Measurements from ENCODE around the gene GATA1. TPM values are rescaled to one million over a fixed set of nuclear protein-coding genes. Genes with fewer than 3 reads are reported as not detected.
A peak's percentile ranks its signal among the peaks of the same experiment; 100 is the strongest.

Gene GATA1
- polyA plus RNA-seq, 1 of the 3 experiments (the other 2 are of a cell fraction), result not detected

GRCh38 chrX:48784726-48785125 lies 1.7 kb upstream of the GATA1 start:
- H3K36me3 ChIP-seq (replicated peaks in 1 of 2; ENCODE audit: control insufficient read depth in 1 of 2, insufficient read depth in 2 of 2, low read length in 1 of 2), result no peaks in the 10 kb centered on the region
- H3F3A ChIP-seq (replicated peaks; ENCODE audit: insufficient read depth), result no peaks in the 10 kb centered on the region
- no peaks in the 10 kb centered on the region for H3K4me1 ChIP-seq (ENCODE audit: control insufficient read depth in 1 of 2, insufficient read depth in 2 of 2, low read depth in 1 of 2, low read length in 1 of 2)
- no peaks in the 10 kb centered on the region for H3K9me2 ChIP-seq
- no peak overlapping the region for H3K9ac ChIP-seq
- H2AFZ ChIP-seq (ENCODE audit: low read depth), result no peak overlapping the region
- 25% methylated on average over 3 of the region's 3 CpGs for WGBS (ENCODE audit: low lambda C conversion rate)
- no peak overlapping the region for H3K27ac ChIP-seq (ENCODE audit: low read depth in 2 of 2, low read length in 1 of 2)
- H4K20me1 ChIP-seq (ENCODE audit: insufficient read depth), result no peaks in the 10 kb centered on the region
- ChIA-PET POLR2A (no interaction called here), CTCF (interaction anchor here (1.5 kb wide), 1 partner anchor 9 kb away, joined by 4 read pairs; no protein-coding TSS in a partner anchor)
- H3K4me3 ChIP-seq (ENCODE audit: low read depth in 2 of 2, low read length in 1 of 2), result no peak overlapping the region
- peaks cover 23% of the 10 kb centered on the region; the same call in 1 of the 2 replicates for H3K27me3 ChIP-seq (ENCODE audit: insufficient read depth)
- no peak overlapping the region for H3K4me2 ChIP-seq
- no peaks in the 10 kb centered on the region for H3K79me2 ChIP-seq (ENCODE audit: insufficient read depth)
- H3K9me3 ChIP-seq, result no peaks in the 10 kb centered on the region
- no peak for DNase-seq
- TF ChIP-seq SIN3A (IDR thresholded peaks at IDR 0.05; ENCODE audit: borderline replicate concordance, low read depth, low read length) (no peak), EP300 (IDR thresholded peaks at IDR 0.05; ENCODE audit: borderline replicate concordance in 1 of 2, low read depth in 1 of 2, low read length in 1 of 2) (no peak)

DNA sequence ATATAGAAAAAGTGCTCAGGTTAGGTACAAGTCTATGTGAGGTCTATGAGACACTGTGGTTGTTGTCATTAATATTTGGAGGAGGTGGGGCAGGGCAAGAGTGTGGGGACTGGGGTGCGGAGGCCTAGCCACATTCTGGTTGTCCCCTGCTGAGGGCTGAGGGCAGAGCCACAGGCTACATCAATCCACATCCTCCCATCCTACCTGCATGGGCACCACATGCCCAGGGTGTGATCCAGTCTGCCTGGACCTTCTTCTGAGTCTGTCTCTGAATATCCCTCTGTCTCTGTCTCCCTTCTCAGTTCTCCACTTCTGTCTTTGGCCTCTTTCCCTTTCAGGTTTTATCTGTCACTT lies 1.2 kb upstream of the GATA1 start:
- H3K9ac ChIP-seq, result no peak overlapping the region
- ChIA-PET CTCF (interaction anchor here (1.5 kb wide), 1 partner anchor 8 kb away, joined by 4 read pairs; no protein-coding TSS in a partner anchor), POLR2A (no interaction called here)
- H4K20me1 ChIP-seq (ENCODE audit: insufficient read depth), result no peaks in the 10 kb centered on the region
- H3K79me2 ChIP-seq (ENCODE audit: insufficient read depth), result no peaks in the 10 kb centered on the region
- H2AFZ ChIP-seq (ENCODE audit: low read depth), result no peak overlapping the region
- no peaks in the 10 kb centered on the region for H3K4me1 ChIP-seq (ENCODE audit: control insufficient read depth in 1 of 2, insufficient read depth in 2 of 2, low read depth in 1 of 2, low read length in 1 of 2)
- H3K9me2 ChIP-seq, result no peaks in the 10 kb centered on the region
- WGBS (ENCODE audit: low lambda C conversion rate), result no CpG with 5 or more reads among the region's 1 CpG
- H3K27me3 ChIP-seq (ENCODE audit: insufficient read depth), result peaks cover 26% of the 10 kb centered on the region; the same call in 1 of the 2 replicates
- H3K27ac ChIP-seq (ENCODE audit: low read depth in 2 of 2, low read length in 1 of 2), result no peak overlapping the region
- no peaks in the 10 kb centered on the region for H3F3A ChIP-seq (replicated peaks; ENCODE audit: insufficient read depth)
- no peak overlapping the region for H3K4me3 ChIP-seq (ENCODE audit: low read depth in 2 of 2, low read length in 1 of 2)
- TF ChIP-seq POLR2AphosphoS5 (IDR thresholded peaks at IDR 0.05; ENCODE audit: low read depth, low read length), result no peak
- TF ChIP-seq EZH2phosphoT487 (IDR thresholded peaks at IDR 0.05; ENCODE audit: borderline replicate concordance, low read depth), result no peak
- TF ChIP-seq, protein P1, sequence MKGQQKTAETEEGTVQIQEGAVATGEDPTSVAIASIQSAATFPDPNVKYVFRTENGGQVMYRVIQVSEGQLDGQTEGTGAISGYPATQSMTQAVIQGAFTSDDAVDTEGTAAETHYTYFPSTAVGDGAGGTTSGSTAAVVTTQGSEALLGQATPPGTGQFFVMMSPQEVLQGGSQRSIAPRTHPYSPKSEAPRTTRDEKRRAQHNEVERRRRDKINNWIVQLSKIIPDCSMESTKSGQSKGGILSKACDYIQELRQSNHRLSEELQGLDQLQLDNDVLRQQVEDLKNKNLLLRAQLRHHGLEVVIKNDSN (IDR thresholded peaks at IDR 0.05; ENCODE audit: borderline replicate concordance, low read depth), result no peak
- TF ChIP-seq JUND (IDR thresholded peaks at IDR 0.05), result no peak
- TF ChIP-seq FOSL2 (IDR thresholded peaks at IDR 0.05; ENCODE audit: borderline replicate concordance, low read depth), result no peak
- TF ChIP-seq TEAD4 (IDR thresholded peaks at IDR 0.05; ENCODE audit: borderline replicate concordance, insufficient read depth), result no peak
- no peak for TF ChIP-seq GABPA (IDR thresholded peaks at IDR 0.05; ENCODE audit: low read depth)
- no peak for TF ChIP-seq CHD2 (IDR thresholded peaks at IDR 0.05; ENCODE audit: low read length, partially characterized antibody)
- TF ChIP-seq, protein P2, sequence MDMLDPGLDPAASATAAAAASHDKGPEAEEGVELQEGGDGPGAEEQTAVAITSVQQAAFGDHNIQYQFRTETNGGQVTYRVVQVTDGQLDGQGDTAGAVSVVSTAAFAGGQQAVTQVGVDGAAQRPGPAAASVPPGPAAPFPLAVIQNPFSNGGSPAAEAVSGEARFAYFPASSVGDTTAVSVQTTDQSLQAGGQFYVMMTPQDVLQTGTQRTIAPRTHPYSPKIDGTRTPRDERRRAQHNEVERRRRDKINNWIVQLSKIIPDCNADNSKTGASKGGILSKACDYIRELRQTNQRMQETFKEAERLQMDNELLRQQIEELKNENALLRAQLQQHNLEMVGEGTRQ (IDR thresholded peaks at IDR 0.05; ENCODE audit: borderline replicate concordance, low read depth, low read length), result no peak
- no peaks in the 10 kb centered on the region for H3K9me3 ChIP-seq
- no peak overlapping the region for H3K4me2 ChIP-seq
- no peaks in the 10 kb centered on the region for H3K36me3 ChIP-seq (replicated peaks in 1 of 2; ENCODE audit: control insufficient read depth in 1 of 2, insufficient read depth in 2 of 2, low read length in 1 of 2)
- peak; percentile 8 for DNase-seq
